HG03280 (cell line): ENCODE data around the gene SLC12A2.
A peak's percentile ranks its signal among the peaks of the same experiment; 100 is the strongest.

Experiments
- ATAC-seq: cut with Tn5 transposase; IDR thresholded peaks from one replicate; pipeline ENCODE4 v1.9.1; 2021; ENCODE audit warnings: mild to moderate bottlenecking, moderate library complexity; ENCODE audit not compliant: unreplicated experiment

The SLC12A2 gene

GRCh38 chr5:128083033-128083810 lies at the start of gene SLC12A2:
Gene SLC12A2 (plus strand): TSS chr5:128083766. CDS start chr5:128083955, 189 bp downstream.
- ATAC-seq, result peak; percentile 64

DNA sequence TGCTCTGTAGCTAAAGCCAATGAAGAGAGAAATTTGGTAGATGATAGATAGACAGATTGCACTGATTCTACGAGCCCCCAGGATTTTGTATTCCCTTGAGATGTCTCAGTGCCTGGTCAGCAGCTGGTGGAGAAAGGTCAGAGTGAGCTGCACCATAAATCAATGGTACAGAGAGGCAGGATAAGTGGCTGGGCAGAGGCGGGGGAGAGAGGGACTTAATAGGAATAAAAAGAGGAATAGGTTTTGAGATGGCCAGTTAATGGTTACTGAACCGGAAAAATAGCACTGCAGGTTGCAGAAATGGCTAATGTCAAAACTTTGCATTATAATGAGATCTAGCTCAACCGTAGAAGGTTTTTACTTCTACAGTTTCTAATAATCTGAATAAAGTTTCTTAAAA lies 47.9 kb upstream of the SLC12A2 start:
- ATAC-seq, result no peak

DNA sequence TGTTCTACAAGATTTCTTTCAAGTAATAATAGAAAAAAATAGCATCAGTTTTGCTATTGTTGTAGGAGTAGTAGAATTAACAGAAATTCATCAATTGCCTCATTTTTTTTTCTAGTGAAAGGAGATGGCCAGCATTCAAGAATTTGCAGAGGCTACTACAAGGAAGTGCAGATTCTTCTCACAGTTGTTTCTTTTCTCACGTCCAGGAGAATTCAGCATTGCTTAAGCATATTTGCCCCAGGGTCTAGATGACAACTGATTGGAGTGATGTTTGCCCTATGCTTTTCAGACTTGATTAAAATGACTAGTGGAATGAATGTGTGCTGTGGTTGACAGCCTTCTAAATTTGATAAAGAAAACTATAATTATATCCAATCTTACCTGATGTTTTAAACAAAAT lies 46.6 kb upstream of the SLC12A2 start:
- ATAC-seq, result no peak

DNA sequence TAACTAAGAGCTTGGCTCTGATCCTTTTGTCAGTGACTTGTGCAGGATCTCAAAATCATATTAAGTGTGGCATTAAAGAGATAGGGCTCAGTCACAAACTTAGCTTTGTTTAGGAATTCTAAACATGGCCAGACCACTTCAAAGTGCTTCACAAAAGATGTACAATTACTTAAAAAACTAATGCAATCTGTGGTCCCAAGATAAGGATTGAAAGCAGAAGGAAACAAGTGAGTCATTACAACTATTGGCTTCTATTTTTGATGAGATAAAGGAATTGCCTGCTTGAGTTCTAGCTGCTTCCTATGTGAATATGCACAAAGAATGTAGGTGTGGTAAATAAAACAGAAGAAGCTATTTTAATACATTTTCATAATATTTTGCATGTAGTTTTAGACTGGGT lies 44.9 kb upstream of the SLC12A2 start:
- ATAC-seq, result no peak

DNA sequence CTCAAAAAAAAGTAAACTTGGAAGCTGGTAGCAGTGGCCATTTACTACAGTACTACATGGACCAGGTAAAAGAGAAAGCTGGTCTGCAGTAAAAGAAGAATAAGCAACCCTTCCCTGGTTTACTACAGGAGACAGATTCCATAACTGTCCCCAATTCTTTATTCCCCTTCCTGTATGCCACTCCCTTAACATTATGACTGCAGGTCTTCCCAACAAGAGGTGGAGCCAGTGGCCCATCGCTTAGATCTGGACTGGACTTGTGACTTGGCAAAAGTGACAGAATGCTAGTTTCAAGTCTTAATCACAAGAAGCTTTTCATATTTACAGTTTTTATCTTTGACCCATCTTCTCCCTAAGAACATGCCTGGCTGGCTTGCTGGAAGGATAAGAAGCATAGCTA lies 42.6 kb upstream of the SLC12A2 start:
- ATAC-seq, result no peak

DNA sequence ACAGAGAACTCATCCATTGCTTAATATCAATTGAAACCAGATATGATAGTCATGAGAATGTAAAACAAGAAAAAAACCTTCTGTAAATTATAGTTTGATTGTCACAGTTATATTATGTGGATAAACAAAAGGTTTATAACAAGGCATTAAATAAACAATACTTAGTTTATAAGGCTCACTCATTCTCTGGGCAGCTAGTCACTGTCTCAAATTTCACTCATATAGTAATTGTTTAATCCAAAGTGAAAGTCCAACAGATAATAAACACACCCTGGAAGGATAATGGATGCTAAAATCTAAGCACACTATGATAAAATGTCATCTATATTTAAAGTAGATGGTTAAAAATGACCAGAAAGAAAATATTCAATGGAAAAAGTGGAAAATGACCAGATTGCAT lies 30.8 kb upstream of the SLC12A2 start:
- no peak for ATAC-seq

GRCh38 chr5:128053291-128053954 lies 30.1 kb upstream of the SLC12A2 start:
- no peak for ATAC-seq

DNA sequence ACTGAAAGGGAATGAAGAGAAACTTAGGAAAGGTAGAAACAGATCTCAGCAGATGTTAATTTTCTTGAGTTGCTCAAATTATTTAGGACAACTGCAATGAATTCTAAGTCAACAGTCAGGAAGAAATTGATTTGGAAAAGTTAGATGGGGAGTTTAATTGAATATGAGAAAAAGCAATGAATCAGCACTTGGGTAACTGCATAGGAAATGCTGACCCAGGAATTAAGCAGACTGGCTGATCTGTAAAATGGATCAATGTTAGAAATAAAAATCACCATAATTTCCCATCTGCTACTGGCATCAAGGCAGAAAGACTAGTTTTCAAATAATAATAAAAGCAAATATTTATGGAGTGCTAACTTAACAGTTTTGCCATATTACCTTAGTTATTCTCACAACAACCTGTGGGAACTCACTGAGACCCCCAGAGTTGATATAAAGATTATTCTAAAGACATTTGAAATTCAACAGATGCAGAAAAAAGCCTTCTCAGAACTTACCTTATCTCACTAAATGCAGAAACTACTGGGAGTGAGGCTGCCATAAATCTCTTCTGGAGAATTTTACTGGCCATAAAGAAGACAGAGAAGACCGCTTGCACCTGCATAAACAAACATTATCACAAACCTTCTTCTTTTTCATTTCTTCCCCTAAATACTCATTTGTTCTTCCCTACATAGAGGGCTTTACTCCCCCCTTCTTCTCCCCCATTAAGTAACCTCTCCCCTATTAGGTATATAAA lies 22.8 kb upstream of the SLC12A2 start:
- ATAC-seq, result no peak

DNA sequence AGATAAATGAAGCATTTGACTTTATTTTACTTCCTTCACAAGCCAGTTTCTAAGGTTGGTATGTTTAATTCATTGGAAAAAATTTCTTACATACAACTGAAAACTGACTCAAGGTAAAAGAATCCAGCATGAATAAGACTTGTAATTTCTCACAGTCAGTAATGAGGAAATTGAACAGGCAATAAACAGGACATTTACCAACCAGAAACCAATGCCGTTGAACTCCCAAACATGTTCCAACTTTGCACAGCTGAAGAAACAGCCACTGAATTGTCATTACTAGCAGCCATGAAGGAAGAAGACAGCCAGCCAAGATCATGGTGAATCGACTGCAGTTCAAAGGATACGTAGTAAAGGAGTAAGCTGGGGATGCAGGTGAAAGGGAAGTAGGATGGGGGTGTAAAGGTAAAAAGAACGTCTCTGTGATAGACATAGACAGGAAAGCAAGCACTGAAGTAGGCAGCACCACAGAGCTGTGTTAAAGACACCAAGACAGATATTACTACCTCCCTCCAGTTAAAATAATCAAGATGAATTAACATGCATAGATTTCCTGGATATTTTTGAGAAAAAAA lies 21.3 kb upstream of the SLC12A2 start:
- ATAC-seq, result no peak

GRCh38 chr5:128074171-128074570 lies 9.4 kb upstream of the SLC12A2 start:
- no peak for ATAC-seq

DNA sequence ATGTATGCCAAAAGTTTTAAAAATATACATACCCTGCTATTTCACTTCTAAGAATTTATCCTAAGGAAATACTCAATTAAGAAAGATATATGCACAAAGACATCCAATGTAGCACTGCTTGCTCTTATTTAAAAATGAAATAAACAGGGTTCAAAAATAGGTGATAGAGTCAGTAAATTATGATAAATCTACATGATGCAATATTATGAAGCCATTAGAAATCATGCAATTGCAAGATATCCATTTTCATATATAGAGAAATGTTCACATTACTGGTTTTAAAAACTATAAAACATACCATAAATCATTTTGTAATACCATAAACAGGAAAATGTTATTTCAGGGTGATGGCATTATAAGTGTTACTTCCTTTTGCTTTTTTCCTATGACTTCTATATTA lies 8.6 kb upstream of the SLC12A2 start:
- ATAC-seq, result no peak

- ATAC-seq, result no peak
These were observed 6.0 kb upstream of the SLC12A2 start for GRCh38 chr5:128077526-128077925.

DNA sequence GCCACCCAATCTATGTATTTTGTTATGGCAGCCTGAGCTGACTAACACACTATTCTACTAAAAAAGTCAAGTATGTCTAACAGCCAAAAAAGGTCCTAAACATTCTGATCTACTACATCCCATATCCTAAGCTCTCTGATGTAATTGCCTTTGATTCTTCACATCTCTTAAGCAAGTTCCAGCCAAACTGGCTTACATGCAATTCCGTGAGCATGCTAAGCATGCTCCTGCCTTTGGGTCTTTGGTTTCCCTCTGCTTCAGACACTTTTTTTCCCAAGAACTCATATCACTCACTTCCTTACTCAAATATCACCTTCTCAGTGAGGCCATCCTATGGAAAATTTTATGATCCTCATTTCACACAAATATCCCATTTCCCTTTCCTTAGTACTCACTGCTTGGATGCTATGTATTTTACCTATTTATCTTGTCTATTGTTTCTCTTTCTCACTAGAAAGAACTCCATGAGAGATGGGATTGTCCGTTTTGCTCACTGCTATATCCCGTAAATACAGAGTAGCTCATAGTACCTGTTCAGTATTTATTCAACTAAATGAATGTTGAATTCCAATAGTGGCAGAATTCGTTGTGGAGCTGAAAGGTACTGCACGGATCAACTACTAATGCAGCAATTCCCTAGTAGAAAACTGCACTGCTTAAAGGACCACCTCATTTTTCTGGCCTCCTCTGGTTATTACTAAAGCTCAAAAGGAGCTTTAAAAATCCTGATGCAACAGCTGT lies 2.3 kb upstream of the SLC12A2 start:
- ATAC-seq, result no peak

DNA sequence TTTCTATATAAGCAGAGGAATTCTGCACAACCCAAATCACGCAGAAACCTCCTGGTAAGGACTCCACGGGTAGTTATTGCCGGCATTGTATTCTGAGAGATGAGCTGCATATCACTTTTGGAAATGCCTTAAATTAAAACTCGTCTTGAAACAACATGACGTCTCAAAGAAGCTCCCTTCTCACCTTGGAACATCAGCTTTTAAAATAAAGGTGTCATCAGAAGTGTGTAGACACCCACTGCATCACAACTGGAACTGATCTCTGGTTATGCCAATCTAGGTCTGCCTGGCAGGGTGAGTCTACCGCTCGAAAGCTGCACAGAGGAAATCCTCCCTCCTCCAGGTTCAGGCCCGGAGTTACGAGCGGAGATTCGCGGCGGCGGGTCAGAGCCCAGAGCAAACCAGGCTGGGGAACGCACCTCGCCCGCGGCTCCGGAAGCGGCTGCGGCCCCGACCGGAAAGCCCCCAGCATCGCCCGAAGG lies 974 bp upstream of the SLC12A2 start:
- ATAC-seq, result peak; percentile 19

- no peak for ATAC-seq
These were observed 253 bp downstream of the SLC12A2 start for GRCh38 chr5:128083811-128084227.

DNA sequence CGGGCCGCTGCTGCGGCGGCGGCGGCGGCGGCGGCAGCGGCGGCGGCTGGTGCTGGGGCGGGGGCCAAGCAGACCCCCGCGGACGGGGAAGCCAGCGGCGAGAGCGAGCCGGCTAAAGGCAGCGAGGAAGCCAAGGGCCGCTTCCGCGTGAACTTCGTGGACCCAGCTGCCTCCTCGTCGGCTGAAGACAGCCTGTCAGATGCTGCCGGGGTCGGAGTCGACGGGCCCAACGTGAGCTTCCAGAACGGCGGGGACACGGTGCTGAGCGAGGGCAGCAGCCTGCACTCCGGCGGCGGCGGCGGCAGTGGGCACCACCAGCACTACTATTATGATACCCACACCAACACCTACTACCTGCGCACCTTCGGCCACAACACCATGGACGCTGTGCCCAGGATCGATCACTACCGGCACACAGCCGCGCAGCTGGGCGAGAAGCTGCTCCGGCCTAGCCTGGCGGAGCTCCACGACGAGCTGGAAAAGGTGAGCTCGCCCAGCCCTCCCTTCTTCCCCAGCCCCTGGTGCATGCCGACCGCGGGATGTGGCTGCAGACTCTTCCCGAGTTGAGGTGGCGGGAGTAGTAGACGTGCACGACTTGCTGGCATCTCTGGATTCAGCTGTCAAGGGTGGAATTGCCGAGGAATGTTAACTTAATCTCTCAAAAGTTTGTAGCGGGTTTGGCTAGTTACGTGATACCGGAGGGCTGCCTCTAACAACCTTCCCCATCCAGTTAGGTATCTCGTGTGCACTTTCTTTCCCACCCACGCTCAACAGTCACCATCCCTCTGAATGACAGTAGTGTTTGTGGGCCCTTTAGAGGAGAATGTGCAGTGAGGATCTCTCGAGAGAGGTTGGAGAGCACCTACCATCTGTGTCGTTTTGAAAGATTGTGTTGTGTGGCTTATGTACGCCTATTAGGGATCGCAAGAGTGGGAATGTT lies 932 bp downstream of the SLC12A2 start:
- peak; percentile 12 for ATAC-seq

- ATAC-seq, result no peak
These were observed 1.8 kb downstream of the SLC12A2 start for GRCh38 chr5:128085413-128085812.

GRCh38 chr5:128091579-128091978 lies 8.0 kb downstream of the SLC12A2 start:
- ATAC-seq, result no peak

DNA sequence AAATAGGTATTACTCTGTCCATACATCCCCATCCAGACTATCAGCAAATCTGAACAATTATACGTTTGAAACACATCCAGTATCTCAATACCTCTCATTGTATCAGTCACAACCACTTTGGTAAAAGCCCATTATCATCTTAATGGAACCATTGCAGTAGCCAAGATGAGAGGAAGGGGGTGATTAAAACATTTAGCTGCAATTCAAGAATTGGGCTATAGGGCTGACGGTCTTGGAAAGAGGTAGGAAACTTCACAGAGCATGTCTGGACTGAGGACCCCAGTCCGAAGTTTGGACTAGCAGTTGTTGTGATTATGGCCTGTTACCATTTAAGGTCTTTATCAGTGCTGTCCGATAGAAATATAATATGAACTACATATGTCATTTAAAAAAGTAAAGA lies 8.6 kb downstream of the SLC12A2 start:
- no peak for ATAC-seq

DNA sequence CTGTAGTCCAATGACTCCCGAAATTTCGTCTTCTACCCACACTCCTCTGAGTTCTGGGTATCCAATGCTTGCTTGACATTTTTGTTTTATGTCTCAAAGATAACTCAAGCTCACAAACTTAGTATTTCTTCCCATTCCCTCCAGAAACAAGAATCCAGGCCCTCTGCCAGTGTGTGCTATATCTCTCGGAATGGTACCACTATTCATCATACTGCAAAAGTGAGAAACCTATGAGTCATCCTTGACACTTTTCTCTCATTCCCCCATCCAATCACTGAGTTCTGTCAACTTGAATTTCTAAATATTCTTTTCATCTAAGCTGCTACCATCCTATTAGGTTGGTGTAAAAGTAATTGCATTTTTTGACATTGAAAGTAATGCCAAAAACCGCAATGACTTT lies 9.8 kb downstream of the SLC12A2 start:
- no peak for ATAC-seq
